HepG2 (cell line): ENCODE data around the gene AP1AR. TPM values are rescaled to one million over a fixed set of nuclear protein-coding genes. Genes with fewer than 3 reads are reported as not detected.

Experiments used
- CBX2 ChIP-seq, 2 experiments: fragments of 200-600 bp in 1 of 2; sonication (generic); formaldehyde crosslinking in 1 of 2; IDR thresholded peaks; 2 replicates each; pipeline versions ENCODE4 v1.7.0 to v1.8.1; 2018 to 2022; ENCODE audit warnings: low read depth in 2 of 2, low read length in 1 of 2, mild to moderate bottlenecking in 1 of 2, missing genetic modification reagents in 1 of 2
- FOXK1 ChIP-seq: sonication (generic); formaldehyde crosslinking; IDR thresholded peaks from 2 replicates; pipeline ENCODE4 v1.4.0; 2020; ENCODE audit warnings: low read depth, missing genetic modification reagents, borderline replicate concordance
- FOXK2 ChIP-seq: fragments of 450-650 bp; IDR thresholded peaks from 2 replicates; pipeline ENCODE4 v1.6.1; 2016
- IRF1 ChIP-seq: sonication (generic); formaldehyde crosslinking; IDR thresholded peaks from 2 replicates; pipeline ENCODE4 v1.4.0; 2020; ENCODE audit warnings: low read depth, mild to moderate bottlenecking, missing genetic modification reagents
- MED8 ChIP-seq: sonication (generic); formaldehyde crosslinking; IDR thresholded peaks from 2 replicates; pipeline ENCODE4 v1.8.1; 2023; ENCODE audit warnings: mild to moderate bottlenecking, missing genetic modification reagents; ENCODE audit not compliant: insufficient replicate concordance
- POGZ ChIP-seq: sonication (generic); formaldehyde crosslinking; IDR thresholded peaks from 2 replicates; pipeline ENCODE4 v1.4.0; 2020; ENCODE audit warnings: mild to moderate bottlenecking, missing genetic modification reagents
- YEATS4 ChIP-seq: sonication (generic); formaldehyde crosslinking; IDR thresholded peaks from 2 replicates; pipeline ENCODE4 v1.4.0; 2020; ENCODE audit warnings: missing genetic modification reagents, borderline replicate concordance
- ZNF841 ChIP-seq: sonication (generic); formaldehyde crosslinking; IDR thresholded peaks from 2 replicates; pipeline ENCODE4 v1.8.1; 2023; ENCODE audit warnings: missing genetic modification reagents, borderline replicate concordance
- polyA plus RNA-seq, 8 experiments: library from polyadenylated mRNA; depleted of rRNA in 3 of 8; stranded (reverse) in 7 of 8; unstranded in 1 of 8; fragments of >200 nt; fragmentation: Illumina TruSeq in 4 of 8; extraction: Trizol in 4 of 8; gene quantifications; 2 replicates each; pipeline versions ENCODE4 v1.2.1 to v1.2.3, GENCODE V29; 2011 to 2016; ENCODE audit warnings: low read depth in 4 of 8, missing spikeins in 1 of 8, mixed read lengths in 1 of 8; ENCODE audit not compliant: insufficient read depth in 1 of 8
- total RNA-seq, 5 experiments: library from RNA; depleted of rRNA; stranded (reverse); fragments of >200 nt; fragmentation: Illumina TruSeq; extraction: Trizol; gene quantifications; 2 replicates each; pipeline ENCODE4 v1.2.3, GENCODE V29; 2016; ENCODE audit warnings: low read depth in 1 of 5
- TF ChIP-seq, protein P1 (sequence below): sonication (generic); formaldehyde crosslinking; IDR thresholded peaks from one replicate; pipeline ENCODE4 v1.5.1; 2020; ENCODE audit warnings: mild to moderate bottlenecking, missing genetic modification reagents; ENCODE audit errors: not compliant biosample characterization
- TF ChIP-seq, protein P2 (sequence below): sonication (generic); formaldehyde crosslinking; IDR thresholded peaks from 2 replicates; pipeline ENCODE4 v1.8.0; 2022; ENCODE audit warnings: missing genetic modification reagents, mild to moderate bottlenecking, borderline replicate concordance
- TF ChIP-seq, protein P3 (sequence below), 2 experiments: sonication (generic) in 1 of 2; formaldehyde crosslinking in 1 of 2; IDR thresholded peaks; 2 replicates each; pipeline versions ENCODE4 v1.4.0 to v1.6.1; 2016 to 2020; ENCODE audit warnings: borderline replicate concordance in 1 of 2, low read depth in 1 of 2, mild to moderate bottlenecking in 1 of 2, missing genetic modification reagents in 1 of 2

AP1AR gene
- total and polyA plus RNA-seq, 2 of the 13 experiments (the other 11 are each of a cell fraction or from before 2014, with no cell fraction given) = 24.9 to 39.9 TPM

- TF ChIP-seq, protein P1, sequence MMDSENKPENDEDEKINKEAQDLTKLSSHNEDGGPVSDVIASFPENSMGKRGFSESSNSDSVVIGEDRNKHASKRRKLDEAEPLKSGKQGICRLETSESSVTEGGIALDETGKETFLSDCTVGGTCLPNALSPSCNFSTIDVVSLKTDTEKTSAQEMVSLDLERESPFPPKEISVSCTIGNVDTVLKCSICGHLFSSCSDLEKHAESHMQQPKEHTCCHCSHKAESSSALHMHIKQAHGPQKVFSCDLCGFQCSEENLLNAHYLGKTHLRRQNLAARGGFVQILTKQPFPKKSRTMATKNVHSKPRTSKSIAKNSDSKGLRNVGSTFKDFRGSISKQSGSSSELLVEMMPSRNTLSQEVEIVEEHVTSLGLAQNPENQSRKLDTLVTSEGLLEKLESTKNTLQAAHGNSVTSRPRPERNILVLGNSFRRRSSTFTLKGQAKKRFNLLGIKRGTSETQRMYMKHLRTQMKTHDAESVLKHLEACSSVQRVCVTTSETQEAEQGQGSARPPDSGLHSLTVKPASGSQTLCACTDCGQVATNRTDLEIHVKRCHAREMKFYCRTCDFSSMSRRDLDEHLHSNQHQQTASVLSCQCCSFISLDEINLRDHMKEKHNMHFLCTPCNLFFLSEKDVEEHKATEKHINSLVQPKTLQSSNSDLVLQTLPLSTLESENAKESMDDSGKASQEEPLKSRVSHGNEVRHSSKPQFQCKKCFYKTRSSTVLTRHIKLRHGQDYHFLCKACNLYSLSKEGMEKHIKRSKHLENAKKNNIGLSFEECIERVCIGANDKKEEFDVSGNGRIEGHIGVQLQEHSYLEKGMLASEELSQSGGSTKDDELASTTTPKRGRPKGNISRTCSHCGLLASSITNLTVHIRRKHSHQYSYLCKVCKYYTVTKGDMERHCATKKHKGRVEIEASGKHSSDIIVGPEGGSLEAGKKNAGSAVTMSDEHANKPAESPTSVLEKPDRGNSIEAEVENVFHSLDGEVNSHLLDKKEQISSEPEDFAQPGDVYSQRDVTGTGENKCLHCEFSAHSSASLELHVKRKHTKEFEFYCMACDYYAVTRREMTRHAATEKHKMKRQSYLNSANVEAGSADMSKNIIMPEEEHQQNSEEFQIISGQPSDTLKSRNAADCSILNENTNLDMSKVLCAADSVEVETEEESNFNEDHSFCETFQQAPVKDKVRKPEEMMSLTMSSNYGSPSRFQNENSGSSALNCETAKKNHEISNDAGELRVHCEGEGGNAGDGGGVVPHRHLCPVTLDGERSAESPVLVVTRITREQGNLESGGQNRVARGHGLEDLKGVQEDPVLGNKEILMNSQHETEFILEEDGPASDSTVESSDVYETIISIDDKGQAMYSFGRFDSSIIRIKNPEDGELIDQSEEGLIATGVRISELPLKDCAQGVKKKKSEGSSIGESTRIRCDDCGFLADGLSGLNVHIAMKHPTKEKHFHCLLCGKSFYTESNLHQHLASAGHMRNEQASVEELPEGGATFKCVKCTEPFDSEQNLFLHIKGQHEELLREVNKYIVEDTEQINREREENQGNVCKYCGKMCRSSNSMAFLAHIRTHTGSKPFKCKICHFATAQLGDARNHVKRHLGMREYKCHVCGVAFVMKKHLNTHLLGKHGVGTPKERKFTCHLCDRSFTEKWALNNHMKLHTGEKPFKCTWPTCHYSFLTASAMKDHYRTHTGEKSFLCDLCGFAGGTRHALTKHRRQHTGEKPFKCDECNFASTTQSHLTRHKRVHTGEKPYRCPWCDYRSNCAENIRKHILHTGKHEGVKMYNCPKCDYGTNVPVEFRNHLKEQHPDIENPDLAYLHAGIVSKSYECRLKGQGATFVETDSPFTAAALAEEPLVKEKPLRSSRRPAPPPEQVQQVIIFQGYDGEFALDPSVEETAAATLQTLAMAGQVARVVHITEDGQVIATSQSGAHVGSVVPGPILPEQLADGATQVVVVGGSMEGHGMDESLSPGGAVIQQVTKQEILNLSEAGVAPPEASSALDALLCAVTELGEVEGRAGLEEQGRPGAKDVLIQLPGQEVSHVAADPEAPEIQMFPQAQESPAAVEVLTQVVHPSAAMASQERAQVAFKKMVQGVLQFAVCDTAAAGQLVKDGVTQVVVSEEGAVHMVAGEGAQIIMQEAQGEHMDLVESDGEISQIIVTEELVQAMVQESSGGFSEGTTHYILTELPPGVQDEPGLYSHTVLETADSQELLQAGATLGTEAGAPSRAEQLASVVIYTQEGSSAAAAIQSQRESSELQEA (CRISPR knock-in tag) = peak; percentile 77
- TF ChIP-seq, protein P2, sequence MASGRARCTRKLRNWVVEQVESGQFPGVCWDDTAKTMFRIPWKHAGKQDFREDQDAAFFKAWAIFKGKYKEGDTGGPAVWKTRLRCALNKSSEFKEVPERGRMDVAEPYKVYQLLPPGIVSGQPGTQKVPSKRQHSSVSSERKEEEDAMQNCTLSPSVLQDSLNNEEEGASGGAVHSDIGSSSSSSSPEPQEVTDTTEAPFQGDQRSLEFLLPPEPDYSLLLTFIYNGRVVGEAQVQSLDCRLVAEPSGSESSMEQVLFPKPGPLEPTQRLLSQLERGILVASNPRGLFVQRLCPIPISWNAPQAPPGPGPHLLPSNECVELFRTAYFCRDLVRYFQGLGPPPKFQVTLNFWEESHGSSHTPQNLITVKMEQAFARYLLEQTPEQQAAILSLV (CRISPR knock-in tag) = peak; percentile 65; the same call in 1 of the 2 replicates
- TF ChIP-seq CBX2 (IDR thresholded peaks at IDR 0.05; ENCODE audit: low read depth, low read length) = no peak
- TF ChIP-seq CBX2 (CRISPR knock-in tag; IDR thresholded peaks at IDR 0.05; ENCODE audit: low read depth) = 0 out of 2 replicates have a peak, but pooled peaks have one; percentile 20
- no peak for TF ChIP-seq MED8 (CRISPR knock-in tag)
- peak; percentile 78; the same call in 1 of the 2 replicates for TF ChIP-seq YEATS4
- TF ChIP-seq FOXK2 = no peak
- TF ChIP-seq, protein P3, sequence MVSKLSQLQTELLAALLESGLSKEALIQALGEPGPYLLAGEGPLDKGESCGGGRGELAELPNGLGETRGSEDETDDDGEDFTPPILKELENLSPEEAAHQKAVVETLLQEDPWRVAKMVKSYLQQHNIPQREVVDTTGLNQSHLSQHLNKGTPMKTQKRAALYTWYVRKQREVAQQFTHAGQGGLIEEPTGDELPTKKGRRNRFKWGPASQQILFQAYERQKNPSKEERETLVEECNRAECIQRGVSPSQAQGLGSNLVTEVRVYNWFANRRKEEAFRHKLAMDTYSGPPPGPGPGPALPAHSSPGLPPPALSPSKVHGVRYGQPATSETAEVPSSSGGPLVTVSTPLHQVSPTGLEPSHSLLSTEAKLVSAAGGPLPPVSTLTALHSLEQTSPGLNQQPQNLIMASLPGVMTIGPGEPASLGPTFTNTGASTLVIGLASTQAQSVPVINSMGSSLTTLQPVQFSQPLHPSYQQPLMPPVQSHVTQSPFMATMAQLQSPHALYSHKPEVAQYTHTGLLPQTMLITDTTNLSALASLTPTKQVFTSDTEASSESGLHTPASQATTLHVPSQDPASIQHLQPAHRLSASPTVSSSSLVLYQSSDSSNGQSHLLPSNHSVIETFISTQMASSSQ (IDR thresholded peaks at IDR 0.05; ENCODE audit: low read depth) = no peak
- TF ChIP-seq, protein P3 (CRISPR knock-in tag; IDR thresholded peaks at IDR 0.05; ENCODE audit: borderline replicate concordance) = no peak
- TF ChIP-seq FOXK1 (CRISPR knock-in tag) = no peak
- TF ChIP-seq POGZ (CRISPR knock-in tag) = no peak; the same call in 1 of the 2 replicates
- no peak for TF ChIP-seq ZNF841 (CRISPR knock-in tag)
- TF ChIP-seq IRF1 = no peak
These were observed at the start of gene AP1AR (continued) for GRCh38 chr4:112231779-112232713.
